22Rv1 (cell line): ENCODE measurements around the gene COPZ2.

Experiments
- H3K27ac ChIP-seq: fragments of 450-650 bp; 2 replicates; pipeline ENCODE4 v1.5.1; 2017
- ZFX ChIP-seq: fragments of 450-650 bp; IDR thresholded peaks from 2 replicates; pipeline ENCODE4 v1.6.1; 2017; ENCODE audit warnings: antibody characterized with exemption, borderline replicate concordance
- TF ChIP-seq, protein P1 (sequence below): fragments of 450-650 bp; IDR thresholded peaks from 2 replicates; pipeline ENCODE4 v1.5.1; 2017; ENCODE audit warnings: mild to moderate bottlenecking

Gene COPZ2

DNA sequence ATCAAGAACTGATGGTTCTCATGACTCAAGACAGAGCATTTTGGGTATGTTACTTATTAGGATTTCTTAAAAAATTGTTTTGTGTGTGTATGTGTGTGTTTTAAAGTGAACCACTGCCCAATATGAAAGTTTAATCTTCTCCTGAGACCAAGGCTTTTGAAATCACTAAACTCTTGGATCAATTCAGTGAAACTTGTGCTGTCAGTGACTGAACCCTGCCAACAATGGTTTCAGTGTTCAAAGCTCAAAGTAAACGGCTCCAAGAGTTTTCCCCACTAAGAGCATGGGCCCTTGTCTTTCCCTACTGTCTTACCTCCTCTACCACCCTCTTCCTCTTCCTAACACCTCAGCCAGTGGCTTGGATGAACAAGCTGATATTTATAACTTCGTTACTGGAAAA is 32.6 kb upstream of the COPZ2 start:
- TF ChIP-seq, protein P1, sequence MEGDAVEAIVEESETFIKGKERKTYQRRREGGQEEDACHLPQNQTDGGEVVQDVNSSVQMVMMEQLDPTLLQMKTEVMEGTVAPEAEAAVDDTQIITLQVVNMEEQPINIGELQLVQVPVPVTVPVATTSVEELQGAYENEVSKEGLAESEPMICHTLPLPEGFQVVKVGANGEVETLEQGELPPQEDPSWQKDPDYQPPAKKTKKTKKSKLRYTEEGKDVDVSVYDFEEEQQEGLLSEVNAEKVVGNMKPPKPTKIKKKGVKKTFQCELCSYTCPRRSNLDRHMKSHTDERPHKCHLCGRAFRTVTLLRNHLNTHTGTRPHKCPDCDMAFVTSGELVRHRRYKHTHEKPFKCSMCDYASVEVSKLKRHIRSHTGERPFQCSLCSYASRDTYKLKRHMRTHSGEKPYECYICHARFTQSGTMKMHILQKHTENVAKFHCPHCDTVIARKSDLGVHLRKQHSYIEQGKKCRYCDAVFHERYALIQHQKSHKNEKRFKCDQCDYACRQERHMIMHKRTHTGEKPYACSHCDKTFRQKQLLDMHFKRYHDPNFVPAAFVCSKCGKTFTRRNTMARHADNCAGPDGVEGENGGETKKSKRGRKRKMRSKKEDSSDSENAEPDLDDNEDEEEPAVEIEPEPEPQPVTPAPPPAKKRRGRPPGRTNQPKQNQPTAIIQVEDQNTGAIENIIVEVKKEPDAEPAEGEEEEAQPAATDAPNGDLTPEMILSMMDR: no peak
- TF ChIP-seq ZFX: no peak
- H3K27ac ChIP-seq: no peak overlapping the region

DNA sequence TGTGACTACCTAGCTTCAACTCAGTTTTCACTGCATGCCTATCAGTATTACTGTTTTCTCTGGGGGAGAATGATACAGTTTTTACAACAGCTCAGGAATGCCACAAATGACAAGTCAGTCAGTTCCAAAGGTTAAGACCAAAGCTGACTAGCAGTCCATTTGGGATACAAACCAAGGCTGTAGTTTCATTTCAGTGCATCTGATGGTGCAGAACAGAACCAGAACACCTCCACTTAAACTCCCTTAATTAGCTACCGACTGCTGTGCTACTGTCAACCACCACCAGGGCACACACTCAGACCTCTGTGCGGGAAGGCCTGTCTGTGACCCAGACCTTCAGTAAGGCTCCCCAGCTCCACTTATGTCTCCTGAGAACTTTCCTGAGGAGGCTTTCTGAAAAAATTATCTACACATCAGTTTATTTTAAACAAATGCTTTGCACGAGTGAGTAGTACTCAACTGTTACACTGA is 30.9 kb upstream of the COPZ2 start:
- peak overlapping the region; percentile 14; the same call in 1 of the 2 replicates for H3K27ac ChIP-seq

DNA sequence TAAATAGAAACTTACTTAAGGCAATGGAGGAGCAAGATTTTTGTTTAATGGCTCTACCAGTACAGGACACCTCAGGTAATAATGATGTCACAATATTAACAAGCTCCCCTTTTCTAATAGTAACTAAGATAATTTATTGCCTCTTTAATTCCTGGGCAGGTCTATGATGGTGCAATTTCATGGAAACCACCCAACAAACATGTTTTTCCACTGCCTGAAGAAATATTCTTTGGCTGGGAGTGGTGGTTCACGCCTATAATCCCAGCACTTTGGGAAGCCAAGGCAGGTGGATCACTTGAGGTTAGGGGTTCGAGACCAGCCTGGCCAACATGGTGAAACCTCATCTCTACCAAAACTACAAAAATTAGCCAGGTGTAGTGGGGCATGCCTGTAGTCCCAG is 30.2 kb upstream of the COPZ2 start:
- H3K27ac ChIP-seq: peak overlapping the region; percentile 14; the same call in 1 of the 2 replicates

More for the DNA sequence above, 30.9 kb upstream of the COPZ2 start:
- no peak for TF ChIP-seq ZFX
- TF ChIP-seq, protein P1: peak; percentile 22; the same call in 1 of the 2 replicates

DNA sequence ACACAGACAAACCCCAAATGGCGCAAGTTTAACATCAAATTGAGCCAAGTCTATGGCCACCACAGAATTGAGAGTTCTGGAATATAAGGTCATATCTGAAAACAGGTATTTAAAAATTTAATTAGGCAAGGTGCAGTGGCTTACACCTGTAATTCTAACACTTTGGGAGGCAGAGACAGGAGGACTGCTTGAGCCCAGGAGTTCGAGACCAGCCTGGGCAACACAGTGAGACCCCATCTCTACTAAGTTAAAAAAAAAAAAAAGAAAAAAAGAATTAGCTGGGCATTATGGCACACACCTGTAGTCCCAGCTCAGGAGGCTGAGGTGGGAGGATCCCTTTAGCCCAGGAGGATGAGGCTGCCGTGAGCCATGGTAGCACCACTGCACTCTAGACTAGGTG is 29.6 kb upstream of the COPZ2 start:
- TF ChIP-seq ZFX: no peak
- TF ChIP-seq, protein P1: no peak
- H3K27ac ChIP-seq: no peak overlapping the region

DNA sequence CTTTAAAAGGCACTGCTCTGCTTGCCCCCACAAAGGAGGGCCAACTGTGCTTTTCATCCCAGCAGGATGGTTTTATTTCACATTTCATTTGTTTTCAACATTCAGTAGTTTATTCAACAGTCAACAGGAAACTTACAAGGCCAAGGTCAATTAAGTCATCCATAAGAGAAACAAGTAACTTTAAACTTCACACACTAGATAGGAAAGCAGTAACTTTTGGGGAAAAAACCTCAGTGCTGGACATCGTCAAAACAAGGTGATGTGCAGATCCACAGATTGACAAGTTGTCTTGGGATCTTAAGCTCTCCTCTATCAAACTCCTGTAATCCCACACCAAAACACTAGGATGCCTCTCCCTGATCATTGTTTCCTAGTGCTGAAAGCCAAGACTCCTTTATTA is 29.1 kb upstream of the COPZ2 start:
- 0 out of 2 replicates have a peak overlapping the region, but pooled peaks have one; percentile 16 for H3K27ac ChIP-seq
- TF ChIP-seq ZFX: no peak
- TF ChIP-seq, protein P1: no peak

DNA sequence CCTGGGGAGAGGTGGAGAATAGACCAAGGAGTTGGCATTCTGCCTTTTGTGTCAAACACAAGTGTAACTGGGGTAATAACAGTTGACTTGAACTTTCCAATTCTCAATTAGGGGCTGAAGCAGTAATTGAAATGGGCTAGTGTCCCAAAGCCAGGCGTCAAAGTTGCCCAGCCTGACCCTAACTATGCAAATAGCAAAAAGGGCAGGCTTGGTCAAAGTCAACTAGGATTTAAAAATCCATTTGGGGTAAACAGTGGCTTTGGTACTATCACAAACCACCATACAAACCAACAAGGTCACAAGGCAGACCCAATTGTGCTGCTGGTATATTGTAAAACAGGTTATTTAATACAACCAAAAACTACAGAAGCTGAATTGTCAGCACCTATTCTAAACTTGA is 28.6 kb upstream of the COPZ2 start:
- H3K27ac ChIP-seq: 0 out of 2 replicates have a peak overlapping the region, but pooled peaks have one; percentile 16
- TF ChIP-seq, protein P1: no peak
- no peak for TF ChIP-seq ZFX

DNA sequence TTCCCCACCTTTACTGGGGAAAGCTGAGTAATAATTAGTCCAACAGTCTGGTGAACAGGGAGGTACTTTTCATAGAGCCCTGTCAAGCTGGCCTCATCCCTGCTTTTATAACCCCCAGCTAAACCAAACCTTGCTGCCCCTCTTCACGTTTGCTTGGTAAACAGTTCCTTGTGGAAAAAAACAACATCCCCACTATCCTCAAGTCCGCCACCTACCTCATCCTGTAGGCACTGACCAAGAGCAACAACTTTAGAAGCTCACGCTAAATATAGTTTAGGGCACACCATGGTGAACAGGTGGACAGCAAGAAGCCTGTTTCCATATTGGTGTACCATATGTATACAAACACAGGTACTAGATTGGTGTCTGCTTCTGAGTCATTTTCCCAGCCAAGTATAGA is 27.0 kb upstream of the COPZ2 start:
- peak overlapping the region; percentile 32 for H3K27ac ChIP-seq
- no peak for TF ChIP-seq ZFX
- TF ChIP-seq, protein P1: no peak

DNA sequence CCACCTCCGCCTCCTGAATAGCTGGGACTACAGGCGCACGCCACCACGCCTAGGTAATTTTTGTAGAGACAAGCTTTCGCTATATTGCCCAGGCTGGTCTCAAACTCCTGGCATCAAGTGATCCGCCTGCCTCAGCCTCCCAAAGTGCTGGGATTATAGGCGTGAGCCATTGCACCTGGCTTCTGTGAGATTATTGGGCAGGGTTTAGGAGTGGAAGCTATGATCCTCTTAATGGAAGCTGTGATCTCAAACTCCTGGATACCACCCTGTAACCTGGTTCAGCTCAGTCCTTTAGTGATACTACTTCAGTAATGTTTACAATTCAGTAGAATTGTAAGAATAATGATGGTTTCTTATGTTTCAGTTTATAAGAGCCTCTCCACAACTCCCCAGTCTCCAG is 24.7 kb upstream of the COPZ2 start:
- TF ChIP-seq, protein P1: no peak
- no peak for TF ChIP-seq ZFX
- H3K27ac ChIP-seq: no peak overlapping the region
